GM10248 (cell line): Measurements from ENCODE around the gene ACBD4.

Source experiments
- CTCF ChIA-PET: fragments of 300-600 bp; sonication (Branson Sonifier 250); formaldehyde crosslinking; extraction: SDS; loops from one replicate; lab custom pipeline; 2021; ENCODE audit warnings: antibody characterized with exemption; lab: Yijun Ruan, JAX
- POLR2A ChIA-PET: fragments of 350-650 bp; sonication (Branson Sonifier 250); formaldehyde crosslinking; extraction: SDS; loops from one replicate; lab custom pipeline; 2020; ENCODE audit warnings: antibody characterized with exemption; lab: Yijun Ruan, JAX
- DNase-seq: peaks from one replicate; pipeline ENCODE4 v3.0.0; 2012; ENCODE audit errors: extremely low spot score
- CTCF ChIP-seq: IDR thresholded peaks from 2 replicates; pipeline ENCODE4 v1.5.1; 2012; ENCODE audit warnings: mild to moderate bottlenecking, low read depth; ENCODE audit errors: extremely low read depth, missing control alignments, control extremely low read depth

The ACBD4 gene

GRCh38 chr17:45150911-45151809 lies 15.7 kb downstream of the ACBD4 start:
- no peak for DNase-seq
- POLR2A ChIA-PET = interaction anchor here (0.6 to 6.4 kb wide), 15 partner anchors 9 to 1035 kb away, joined by 3 to 332 read pairs (median 4); partner anchors contain the start of genes ACBD4, EFTUD2 and HEXIM2

GRCh38 chr17:45155029-45155428 lies 19.5 kb downstream of the ACBD4 start:
- CTCF ChIA-PET = interaction anchor here (1.0 to 11.1 kb wide), 5 partner anchors 18 to 80 kb away, joined by 3 to 190 read pairs (median 3); partner anchors contain the start of genes ACBD4 and PLCD3
- DNase-seq = no peak
- POLR2A ChIA-PET = interaction anchor here (0.6 to 0.7 kb wide), 9 partner anchors 9 to 1308 kb away, joined by 3 to 10 read pairs (median 4); partner anchors contain the start of genes ACBD4, CD300LG and NMT1
- TF ChIP-seq CTCF = no peak

More at GRCh38 chr17:45150911-45151809, 15.7 kb downstream of the ACBD4 start:
- no peak for TF ChIP-seq CTCF
- CTCF ChIA-PET = interaction anchor here (1.0 to 11.1 kb wide), 14 partner anchors 9 to 941 kb away, joined by 3 to 190 read pairs (median 6); partner anchors contain the start of genes ACBD4, HEXIM2 and PLCD3

GRCh38 chr17:45155483-45155882 lies 20.0 kb downstream of the ACBD4 start:
- POLR2A ChIA-PET = interaction anchor here (0.6 to 0.7 kb wide), 4 partner anchors 41 to 1309 kb away, joined by 3 to 10 read pairs (median 4); partner anchors contain the start of gene CD300LG
- no peak for DNase-seq
- TF ChIP-seq CTCF = no peak
- CTCF ChIA-PET = interaction anchor here (1.0 to 11.1 kb wide), 5 partner anchors 18 to 79 kb away, joined by 3 to 190 read pairs (median 3); partner anchors contain the start of genes ACBD4 and PLCD3

- CTCF ChIA-PET = interaction anchor here (1.0 to 11.1 kb wide), 3 partner anchors 21 to 79 kb away, joined by 3 to 190 read pairs (median 100); partner anchors contain the start of genes ACBD4 and PLCD3
- no peak for TF ChIP-seq CTCF
- no peak for DNase-seq
- POLR2A ChIA-PET = no interaction called here
Measured at GRCh38 chr17:45156242-45156641, 20.8 kb downstream of the ACBD4 start.

- TF ChIP-seq CTCF = peak; percentile 23
- CTCF ChIA-PET = interaction anchor here (1.0 to 7.6 kb wide), 8 partner anchors 10 to 117 kb away, joined by 3 to 131 read pairs (median 10); partner anchors contain the start of genes ACBD4 and HEXIM1
- POLR2A ChIA-PET = interaction anchor here (0.5 to 7.0 kb wide), 9 partner anchors 11 to 449 kb away, joined by 3 to 332 read pairs (median 4); partner anchors contain the start of genes ACBD4 and HEXIM1
- no peak for DNase-seq
Measured at GRCh38 chr17:45160447-45161287, 25.2 kb downstream of the ACBD4 start.
